Stimulated activated CD4-positive, alpha-beta T cell treated with anti-CD3 and anti-CD28 coated beads, TNF-alpha, amount 100 ng/mL, for 48 hours (primary cell): ENCODE data around the gene PSD2.

ENCODE experiments used
- DNase-seq, 3 donors: peaks; one replicate each; pipeline ENCODE4 v3.0.0-alpha.2; 2020; ENCODE audit warnings: low read depth in 3 of 3

PSD2 gene

DNA sequence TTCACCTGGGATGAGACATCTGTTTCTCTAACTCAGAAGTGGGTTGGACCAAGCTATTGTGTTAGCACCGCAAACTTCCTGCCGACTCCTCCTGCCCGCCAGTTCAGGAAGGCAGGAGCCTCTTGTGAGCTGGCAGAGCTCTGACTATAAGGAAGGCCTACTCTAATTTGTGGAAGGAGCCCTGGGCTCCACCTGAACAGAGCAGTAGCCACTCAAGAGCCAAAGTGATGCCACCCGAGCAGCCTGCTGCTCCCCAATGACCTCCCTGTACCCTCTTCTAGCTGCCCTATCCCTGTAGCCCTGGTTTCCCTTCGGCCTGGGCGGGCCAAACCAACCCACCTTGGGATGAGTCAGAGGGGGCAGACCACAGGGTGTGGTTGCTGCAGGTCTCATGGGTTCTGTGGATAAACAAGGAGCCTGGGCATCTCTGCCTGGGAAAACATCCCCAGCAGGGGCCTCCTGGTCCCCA, 81.6 kb downstream of the PSD2 start:
- no peak for DNase-seq

DNA sequence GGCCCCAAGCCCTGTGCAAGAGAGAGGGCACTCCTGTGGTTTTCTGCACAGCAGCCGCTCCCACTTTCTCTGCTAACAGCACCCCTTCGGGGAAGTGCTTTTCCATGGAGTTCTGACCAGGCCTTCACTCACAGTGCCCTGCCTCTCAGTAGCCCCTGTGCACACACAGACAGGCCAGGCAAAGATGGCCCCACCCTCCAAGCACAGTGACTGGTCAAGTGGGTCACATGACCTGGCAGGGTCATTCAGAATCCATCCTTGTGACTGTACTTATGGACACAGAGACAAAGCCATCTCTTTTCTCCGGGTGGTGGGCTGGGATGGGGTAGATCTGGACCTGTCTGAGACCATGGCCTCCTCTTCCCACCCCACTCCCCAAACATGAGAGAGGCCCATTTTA, 82.5 kb downstream of the PSD2 start:
- no peak for DNase-seq

DNA sequence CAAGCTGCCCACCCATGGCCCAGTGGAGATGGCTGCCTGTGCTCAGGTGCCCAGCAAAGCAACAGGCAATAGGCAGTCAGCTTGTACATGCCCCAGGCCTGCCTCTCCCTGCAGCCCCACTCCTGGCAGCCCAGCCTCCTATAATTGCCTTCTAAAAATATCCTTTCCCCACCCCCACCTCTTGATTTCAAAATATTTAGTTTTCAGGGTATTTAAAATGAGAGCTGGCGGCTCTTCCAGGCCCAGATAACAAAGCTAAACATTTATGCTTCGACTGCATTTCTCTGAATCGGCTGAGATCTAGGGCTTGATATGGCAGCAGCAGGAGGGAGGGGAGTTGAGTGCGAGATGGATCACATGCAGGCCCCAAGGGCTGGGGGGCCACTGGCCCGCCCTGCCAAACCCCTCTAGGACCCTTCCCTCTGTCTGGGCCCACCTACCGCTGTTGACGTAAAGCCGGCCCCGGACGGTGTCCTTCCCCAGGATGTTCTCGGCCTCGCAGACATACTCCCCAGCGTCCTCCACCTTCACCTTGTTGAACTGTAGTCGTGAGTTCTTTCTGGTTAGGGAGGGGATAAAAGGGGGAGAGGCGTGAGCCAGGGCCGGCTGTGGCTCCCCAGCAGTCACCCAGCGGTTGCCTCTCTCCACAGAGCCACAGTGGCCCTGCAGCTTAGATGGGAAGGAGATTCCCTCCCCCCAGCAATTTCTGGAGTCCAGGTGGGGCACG, 85.0 kb downstream of the PSD2 start:
- DNase-seq, result no peak

DNA sequence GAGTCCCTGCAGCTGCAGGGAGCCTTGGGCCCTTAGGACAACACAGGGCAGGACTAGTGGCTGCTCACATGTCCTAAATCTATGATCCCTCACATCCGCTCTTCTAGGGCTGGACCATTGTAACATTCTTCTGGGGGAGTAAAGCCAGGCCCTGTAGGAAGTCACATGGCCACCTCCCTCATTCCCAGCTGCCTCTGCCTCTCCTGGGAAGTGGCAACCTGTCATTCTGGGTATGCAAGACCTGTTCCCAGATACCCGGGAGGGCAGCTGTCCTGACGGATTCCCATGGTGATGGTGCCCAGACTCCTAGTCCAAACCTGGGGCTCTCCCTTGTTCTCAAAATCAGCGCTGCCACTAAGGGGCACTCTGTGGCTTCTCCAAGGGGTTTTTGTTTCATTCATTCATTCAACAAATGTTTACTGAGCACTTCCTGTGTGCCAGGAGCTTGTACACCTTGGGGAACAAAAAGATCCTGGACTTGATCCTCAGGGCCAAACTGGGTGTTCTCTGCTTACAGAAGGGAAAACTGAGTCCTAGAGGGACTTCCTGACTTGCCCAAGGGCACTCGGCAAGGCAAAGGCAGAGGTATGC, 85.6 kb downstream of the PSD2 start:
- no peak for DNase-seq

DNA sequence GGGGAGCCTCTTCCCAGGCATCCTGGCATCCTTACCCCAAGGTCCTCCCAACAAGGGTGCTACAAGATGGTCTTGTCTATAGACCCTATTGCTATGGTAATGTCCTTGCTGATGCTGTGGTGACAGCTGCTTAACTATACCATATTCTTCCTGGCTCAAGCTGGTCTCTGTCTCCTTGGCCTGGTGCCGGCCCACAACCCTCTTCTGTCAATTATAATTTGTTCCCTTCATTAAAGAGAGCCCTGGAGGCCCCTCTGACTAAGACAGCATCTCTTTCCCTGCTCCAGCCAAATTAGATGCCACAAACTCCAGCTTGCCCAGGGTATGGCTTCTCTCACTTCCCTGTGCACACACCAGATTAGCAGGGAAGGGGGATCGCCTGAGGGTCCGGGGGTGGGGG, 86.7 kb downstream of the PSD2 start:
- DNase-seq, result no peak

DNA sequence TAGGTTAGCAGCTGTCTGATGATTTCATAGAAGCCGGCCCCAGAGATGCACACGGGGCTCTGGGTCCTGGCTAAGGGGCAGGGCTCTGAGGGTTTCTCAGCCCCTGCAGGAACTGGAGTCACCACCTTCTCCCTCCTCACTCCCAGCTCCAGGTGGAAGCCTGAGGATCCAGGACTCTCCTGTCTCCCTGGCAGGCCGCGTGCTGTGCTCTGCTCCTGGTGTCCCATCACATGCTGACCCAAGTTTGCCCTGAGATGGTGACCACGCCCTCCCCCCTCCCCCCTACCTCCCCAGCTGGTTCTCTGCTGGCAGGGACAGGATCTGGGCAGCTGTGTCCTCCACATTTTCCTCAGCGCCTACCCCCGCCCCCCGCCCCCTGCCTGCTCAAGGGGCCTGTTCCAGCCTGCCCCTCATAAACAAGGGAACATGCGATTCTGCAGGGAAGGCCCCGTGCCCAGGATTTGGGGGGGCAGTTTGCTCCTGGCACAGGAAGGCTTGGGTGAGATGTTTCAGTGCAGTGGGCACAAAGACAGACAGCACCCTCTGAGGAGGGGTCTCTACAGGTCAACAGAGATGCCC, 87.4 kb downstream of the PSD2 start:
- no peak for DNase-seq

DNA sequence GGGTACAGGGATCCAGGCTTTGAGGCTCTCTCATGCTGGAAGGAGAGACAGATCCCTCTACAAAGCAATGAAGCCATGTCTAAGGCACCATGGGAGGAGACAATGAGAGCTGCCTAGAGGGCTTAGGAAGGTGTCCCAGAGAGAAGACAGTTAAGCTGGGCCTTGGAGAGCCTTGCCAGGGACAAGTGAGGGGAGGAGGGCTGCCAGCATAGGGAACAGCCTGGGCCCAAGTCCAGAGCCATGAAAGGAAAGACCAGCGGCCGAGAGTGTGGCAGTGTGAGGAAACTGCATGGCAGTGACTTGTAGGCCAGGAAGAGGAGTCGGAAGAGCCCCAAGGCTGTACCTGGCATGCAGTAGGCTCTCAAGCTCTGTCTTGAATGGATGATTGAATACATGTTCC, 88.5 kb downstream of the PSD2 start:
- DNase-seq, result no peak

DNA sequence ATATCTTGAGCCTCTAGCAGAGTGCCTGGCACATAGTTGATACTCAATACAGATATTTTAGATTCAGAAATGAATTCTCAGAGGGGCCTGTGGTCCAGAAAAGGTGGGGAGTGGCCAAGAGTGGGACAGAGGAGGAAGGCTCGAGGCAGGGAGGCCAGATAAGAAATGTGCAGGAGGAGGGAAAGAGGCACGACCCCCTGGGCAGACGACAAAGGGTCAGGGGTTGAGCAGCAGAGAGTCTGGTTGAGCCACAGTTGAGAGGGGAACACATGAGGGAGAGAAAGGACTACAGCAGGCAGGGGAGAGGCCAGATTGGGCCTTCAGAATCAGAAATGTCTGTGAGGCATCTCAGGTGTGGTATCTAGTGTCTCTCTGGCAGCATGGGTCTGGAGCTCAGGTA, 89.1 kb downstream of the PSD2 start:
- no peak for DNase-seq

DNA sequence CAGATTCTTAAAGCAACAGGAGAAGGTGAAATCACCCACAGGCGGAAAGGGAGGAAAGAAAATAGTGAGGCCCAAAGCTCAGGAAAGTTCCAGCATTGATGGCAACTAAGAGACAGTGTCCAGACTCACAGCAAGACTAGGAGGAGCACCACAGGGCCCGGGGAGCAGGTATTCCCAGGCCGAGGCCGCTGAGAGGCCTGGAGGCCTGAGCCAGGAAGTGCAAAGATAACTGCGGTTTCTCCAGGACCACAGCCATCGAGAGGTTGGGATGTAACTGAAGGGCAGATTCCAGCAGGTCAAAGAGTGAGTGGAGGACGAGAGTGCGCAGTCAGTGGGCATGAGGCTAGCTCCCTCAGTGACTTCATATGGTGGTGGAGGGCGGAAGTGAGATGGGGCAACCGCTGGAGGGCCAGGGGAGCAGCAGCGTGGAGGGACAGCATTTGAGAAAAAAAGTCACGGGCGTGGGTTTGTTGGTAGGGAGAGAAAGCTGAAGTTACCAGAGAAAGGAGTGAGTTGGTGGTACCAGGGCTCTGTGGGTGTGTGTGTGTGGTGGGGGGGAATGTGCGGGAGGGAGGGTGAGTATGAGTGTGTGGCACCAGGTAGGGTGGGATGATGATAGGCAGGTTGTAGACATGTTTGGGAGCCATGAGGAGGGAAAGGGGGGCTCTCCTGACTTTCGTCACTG, 89.7 kb downstream of the PSD2 start:
- DNase-seq, result no peak

DNA sequence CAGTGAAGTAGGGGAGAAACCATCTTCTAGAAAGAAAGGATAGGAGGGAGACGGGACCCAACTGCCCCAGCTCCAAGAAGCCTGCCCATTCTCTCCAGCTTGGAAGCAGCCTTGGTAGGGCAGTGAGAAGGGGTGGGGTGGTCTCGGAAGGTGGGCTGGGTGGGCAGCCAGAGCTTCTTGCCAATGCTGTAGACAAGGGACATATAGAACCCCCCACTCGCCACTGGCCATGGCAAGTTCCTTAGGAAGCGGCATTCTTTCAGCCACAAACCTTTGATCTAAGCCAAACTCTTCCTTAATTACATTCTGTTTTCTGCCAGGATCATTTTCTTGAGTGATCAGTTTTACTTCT, 90.2 kb downstream of the PSD2 start:
- no peak for DNase-seq

DNA sequence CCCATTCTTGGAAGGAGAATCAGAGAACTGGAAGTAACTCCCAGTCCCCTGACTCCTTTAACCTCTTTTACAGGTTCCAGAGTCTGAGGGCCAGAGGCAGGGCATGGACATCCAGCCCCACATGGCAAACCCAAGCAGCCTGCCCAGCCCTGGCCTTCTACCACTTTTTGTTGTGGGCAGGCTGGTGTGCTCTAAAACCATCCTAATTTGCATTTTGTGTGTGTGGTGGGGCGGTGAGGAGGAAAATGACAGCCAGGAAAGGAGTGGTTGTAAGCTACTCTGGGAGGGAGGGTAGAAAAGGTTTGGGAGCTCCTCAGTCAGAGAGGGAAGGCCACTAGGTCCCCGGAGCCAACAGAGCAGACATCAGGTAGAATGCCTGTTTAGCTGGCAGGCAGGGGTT, 90.6 kb downstream of the PSD2 start:
- no peak for DNase-seq

DNA sequence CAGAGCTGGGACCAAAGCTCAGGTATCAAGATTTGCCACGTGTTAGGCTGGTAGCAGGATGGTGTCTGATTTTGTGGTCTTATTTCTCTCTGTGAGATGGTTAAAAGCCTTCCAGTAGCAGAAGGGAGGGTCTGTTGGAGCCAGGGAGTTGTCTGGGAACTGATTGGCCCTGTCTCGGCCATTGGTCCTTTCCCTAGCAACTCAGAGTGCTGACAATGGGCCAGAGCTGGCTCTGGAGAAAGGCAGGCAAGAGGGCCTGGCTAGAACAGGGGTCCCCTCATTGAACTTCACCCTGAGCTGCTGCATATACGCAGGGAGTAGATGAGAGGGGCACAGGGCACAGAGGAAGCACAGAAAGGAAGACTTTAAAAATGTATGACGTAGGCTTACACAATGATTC, 92.8 kb downstream of the PSD2 start:
- DNase-seq, result no peak

DNA sequence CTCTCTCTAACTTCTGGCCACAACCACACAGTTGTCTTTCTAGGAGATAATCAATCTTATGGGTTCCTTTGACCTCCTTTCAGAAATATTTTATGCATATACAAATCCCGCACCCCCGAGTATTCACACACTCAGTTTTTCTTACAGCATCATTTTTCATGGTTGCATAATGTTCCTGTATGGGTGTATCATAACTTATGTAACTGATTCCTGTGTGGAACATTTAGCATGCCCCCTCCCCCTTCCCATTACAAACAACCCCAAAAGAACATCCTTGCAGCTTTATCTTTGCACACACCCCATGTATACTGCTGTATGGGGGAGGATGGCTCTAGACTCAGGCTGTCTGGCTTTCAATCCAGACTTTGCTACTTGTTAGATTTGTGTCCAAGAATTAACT, 93.8 kb downstream of the PSD2 start:
- no peak for DNase-seq

DNA sequence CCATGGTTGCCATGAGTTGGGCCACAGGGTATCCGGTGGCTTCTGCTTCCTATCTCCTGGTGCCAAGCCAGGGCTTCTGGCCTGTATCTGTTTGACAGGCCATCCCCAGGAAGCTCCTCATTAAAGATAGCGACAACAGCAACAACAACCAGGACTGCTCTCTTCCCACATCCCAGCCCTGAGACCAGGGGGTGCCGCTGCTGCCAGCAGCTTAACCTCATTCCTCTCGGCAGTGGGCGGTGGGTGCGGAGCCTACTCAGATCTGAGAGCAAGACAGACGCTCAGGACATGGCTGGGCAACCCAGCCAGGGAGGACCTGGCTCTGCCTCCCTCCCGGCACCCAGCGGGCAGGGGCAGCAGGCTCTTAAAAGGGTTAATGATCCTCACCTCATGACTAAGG, 98.3 kb downstream of the PSD2 start:
- DNase-seq, result no peak
